HG03066 (cell line): ENCODE data around the gene OR2A2.

ENCODE experiments used
- ATAC-seq: cut with Tn5 transposase; IDR thresholded peaks from one replicate; pipeline ENCODE4 v1.9.1; 2021; ENCODE audit warnings: low read depth; ENCODE audit not compliant: unreplicated experiment

The OR2A2 gene

DNA sequence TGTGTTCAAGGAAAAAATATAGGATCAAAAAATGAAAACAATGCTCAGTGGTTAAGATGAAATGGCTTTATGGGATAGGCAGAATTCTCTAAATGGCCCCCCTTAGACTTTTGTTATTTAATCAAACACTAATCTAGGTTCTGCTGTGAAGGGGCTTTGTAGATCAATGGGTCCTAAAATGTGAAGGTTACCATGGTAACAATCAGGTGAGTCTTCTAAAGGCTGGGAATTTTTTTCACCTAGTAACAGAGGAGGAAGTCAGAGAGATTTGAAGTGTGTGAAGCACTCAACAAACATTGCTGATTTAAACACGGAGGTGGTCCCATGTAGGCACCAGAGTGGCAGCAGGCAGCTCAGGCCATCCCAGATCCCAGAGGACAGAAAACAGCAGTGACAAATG lies 24.7 kb downstream of the OR2A2 start:
- no peak for ATAC-seq

DNA sequence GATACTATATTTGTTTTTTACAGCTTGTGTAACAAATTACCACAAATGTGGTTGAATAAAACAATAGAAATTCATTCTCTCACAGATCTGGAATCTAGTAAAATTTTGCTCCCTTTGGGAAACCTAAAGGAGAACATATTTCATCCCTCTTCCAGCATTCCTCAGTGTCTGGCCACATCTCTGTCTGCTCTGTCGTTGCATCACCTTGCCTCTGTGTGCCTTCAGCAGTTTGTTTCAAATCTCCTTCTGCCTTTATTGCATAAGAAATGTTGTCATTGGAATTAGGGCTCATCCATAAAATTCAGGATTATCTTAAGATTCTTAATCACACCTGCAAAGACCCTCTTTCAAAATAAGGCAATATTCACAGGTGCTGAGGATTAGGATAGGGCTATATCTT lies 28.1 kb downstream of the OR2A2 start:
- ATAC-seq = no peak

DNA sequence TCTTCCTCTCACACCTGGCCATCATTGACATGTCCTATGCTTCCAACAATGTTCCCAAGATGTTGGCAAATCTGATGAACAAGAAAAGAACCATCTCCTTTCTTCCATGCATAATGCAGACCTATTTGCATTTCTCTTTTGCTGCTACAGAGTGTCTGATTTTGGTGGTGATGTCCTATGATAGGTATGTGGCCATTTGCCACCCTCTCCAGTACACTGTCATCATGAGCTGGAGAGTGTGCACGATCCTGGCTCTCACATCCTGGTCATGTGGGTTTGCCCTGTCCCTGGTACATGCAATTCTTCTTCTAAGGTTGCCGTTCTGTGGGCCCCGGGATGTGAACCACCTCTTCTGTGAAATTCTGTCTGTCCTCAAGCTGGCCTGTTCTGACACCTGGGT lies 32.8 kb downstream of the OR2A2 start:
- ATAC-seq = no peak

DNA sequence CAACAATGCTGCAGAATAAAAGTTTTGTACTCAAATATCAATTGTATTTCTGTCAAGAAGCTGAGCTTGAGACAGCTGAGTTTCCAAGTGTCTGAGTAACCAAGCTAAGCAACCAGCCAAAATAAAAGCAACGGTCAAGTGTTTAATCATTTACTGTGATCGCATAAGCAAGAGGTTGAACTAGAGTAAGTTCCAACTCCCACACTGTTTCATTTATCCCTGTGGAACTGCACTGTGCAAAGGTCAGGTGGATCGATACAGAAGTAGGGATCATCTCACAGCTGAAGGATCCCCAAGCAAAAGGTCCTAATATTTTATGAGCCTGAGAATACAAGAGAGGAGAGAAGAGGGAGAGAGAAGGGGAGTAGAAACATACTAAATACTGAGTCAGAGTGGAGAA lies 35.0 kb downstream of the OR2A2 start:
- no peak for ATAC-seq

DNA sequence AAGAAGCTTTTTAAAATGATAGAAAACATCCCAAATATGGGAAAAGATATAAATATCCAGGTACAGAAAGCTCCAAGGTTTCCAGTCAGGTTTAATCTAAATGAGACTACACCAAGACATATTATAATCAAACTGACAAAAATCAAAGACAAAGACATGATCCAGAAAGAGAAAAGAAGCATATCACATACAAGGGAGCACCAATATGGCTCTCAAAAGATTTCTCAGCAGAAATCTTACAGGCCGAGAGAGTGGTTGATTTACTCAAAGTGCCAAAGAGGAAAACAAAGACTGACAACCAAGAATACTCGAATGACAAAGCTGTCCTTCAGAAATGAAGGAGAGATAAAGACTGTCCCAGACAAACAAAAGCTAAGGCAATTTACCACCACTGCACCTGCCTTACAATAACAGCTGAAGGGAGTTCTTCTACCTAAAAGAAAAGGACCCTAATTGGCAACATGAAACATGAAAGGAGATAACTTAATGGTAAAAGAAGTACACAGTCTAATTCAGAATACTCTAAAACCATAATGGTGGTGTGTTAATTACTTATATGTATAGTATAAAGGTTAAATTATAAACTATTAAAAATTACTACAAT lies 38.9 kb downstream of the OR2A2 start:
- no peak for ATAC-seq

DNA sequence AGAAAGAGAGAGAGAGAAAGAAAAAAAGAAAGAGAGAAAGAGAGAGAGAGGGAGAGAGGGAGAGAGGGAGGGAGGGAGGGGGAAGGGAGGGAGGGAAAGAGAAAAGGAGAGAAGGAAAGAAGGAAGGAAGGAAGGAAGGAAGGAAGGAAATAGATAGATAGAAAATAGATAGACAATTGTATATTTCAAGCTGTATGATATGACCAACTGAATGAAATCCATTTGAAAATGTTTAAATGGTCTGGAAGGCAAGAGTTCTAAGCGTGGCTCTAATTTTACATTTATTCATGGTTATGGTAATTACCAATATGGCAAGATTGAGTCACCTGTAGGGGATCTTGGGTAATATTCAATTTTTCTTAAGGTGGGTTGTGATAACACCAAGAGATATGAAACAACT lies 49.5 kb downstream of the OR2A2 start:
- ATAC-seq = no peak
